Small intestine (tissue), 7 donors: ENCODE measurements around the gene FRMD4B. TPM values are rescaled to one million over a fixed set of nuclear protein-coding genes. Genes with fewer than 3 reads are reported as not detected.
A peak's percentile ranks its signal among the peaks of the same experiment; 100 is the strongest.

Source experiments
- DNase-seq, 2 donors: peaks; one replicate each; pipeline versions ENCODE4 v3.0.0 to v3.0.0-alpha.2; 2013
- FAIRE-seq: peaks from 2 replicates; lab custom pipeline; 2012; peaks lifted over from hg19 to GRCh38; lab: Jason Lieb, UNC
- H3K27ac ChIP-seq, 3 donors: one replicate each; pipeline ENCODE4 v1.5.1; 2013; ENCODE audit warnings: low read length in 2 of 3, mild to moderate bottlenecking in 2 of 3, control low read depth in 1 of 3, inconsistent platforms in 1 of 3, low read depth in 1 of 3, moderate library complexity in 1 of 3
- H3K27me3 ChIP-seq, 3 donors: one replicate each; pipeline ENCODE4 v1.6.1; 2013; ENCODE audit warnings: low read length in 3 of 3, inconsistent platforms in 1 of 3; ENCODE audit not compliant: control insufficient read depth in 3 of 3, insufficient read depth in 3 of 3
- H3K36me3 ChIP-seq, 3 donors: one replicate each; pipeline ENCODE4 v1.6.1; 2013; ENCODE audit warnings: low read length in 3 of 3, inconsistent platforms in 1 of 3, low read depth in 1 of 3, mild to moderate bottlenecking in 1 of 3, moderate library complexity in 1 of 3; ENCODE audit not compliant: control insufficient read depth in 3 of 3, insufficient read depth in 2 of 3
- H3K4me1 ChIP-seq, 3 donors: one replicate each; pipeline ENCODE4 v1.6.1; 2013; ENCODE audit warnings: low read length in 2 of 3, inconsistent platforms in 1 of 3, low read depth in 1 of 3, mild to moderate bottlenecking in 1 of 3, moderate library complexity in 1 of 3; ENCODE audit not compliant: control insufficient read depth in 3 of 3, insufficient read depth in 2 of 3
- H3K4me3 ChIP-seq, 3 donors: one replicate each; pipeline ENCODE4 v1.5.1; 2013; ENCODE audit warnings: low read length in 3 of 3, control low read depth in 1 of 3, inconsistent platforms in 1 of 3, low read depth in 1 of 3, mild to moderate bottlenecking in 1 of 3, moderate library complexity in 1 of 3
- H3K9me3 ChIP-seq, 2 donors: one replicate each; pipeline ENCODE4 v1.6.1; 2013; ENCODE audit warnings: low read depth in 1 of 2, low read length in 1 of 2; ENCODE audit not compliant: control insufficient read depth in 2 of 2, insufficient read depth in 1 of 2
- WGBS, 3 donors: extraction: QIAGEN DNeasy Blood & Tissue Kit; methylation state at CpG; one replicate each; pipeline ENCODE4 v1.1.7; 2013; 5-methylcytosine and 5-hydroxymethylcytosine counted together
- polyA plus RNA-seq, 4 donors: library from polyadenylated mRNA; stranded (reverse) in 3 of 4; unstranded in 1 of 4; fragments of 200-250 nt in 3 of 4; fragments of 120-200 nt in 1 of 4; gene quantifications; one replicate each; pipeline versions ENCODE4 v1.2.1 to v1.2.3, GENCODE V29; 2013
- donor health status: healthy with polysubstance abuse.
- donor health status: control.
- donor health status: control.
- donor health status: Bipolar disorder and iron deficiency.
- donor health status: healthy.

FRMD4B gene
- polyA plus RNA-seq, 4 donors = 5.6 to 16.3 (median 8.4) TPM

- Histone ChIP-seq H3K4me1 (no peaks in the 10 kb centered on the region), H3K4me3 (no peak overlapping the region), H3K27me3 (no peaks in the 10 kb centered on the region), H3K27ac (peak overlapping the region in 1 of 3 donors; percentile 17), H3K9me3 (no peaks in the 10 kb centered on the region), H3K36me3 (no peaks in the 10 kb centered on the region)
- WGBS, 3 donors = 91 to 97% (median 96%) methylated on average over 9 of the region's 9 CpGs
- DNase-seq = no peak
- FAIRE-seq = no peak
Measured at GRCh38 chr3:69321301-69322157, 64.4 kb downstream of the FRMD4B start.

GRCh38 chr3:69320871-69321271, 65.0 kb downstream of the FRMD4B start:
- DNase-seq = no peak
- no peaks in the 10 kb centered on the region for H3K9me3 ChIP-seq
- FAIRE-seq = no peak
- H3K27ac ChIP-seq = peak overlapping the region in 2 of 3 donors; percentile 13 to 59
- no peaks in the 10 kb centered on the region for H3K36me3 ChIP-seq
- 57 to 93% (median 73%) methylated on average over 4 of the region's 4 CpGs for WGBS, 3 donors
- H3K4me3 ChIP-seq = no peak overlapping the region
- H3K27me3 ChIP-seq = no peaks in the 10 kb centered on the region
- no peaks in the 10 kb centered on the region for H3K4me1 ChIP-seq

GRCh38 chr3:69319652-69320051, 66.2 kb downstream of the FRMD4B start:
- no peaks in the 10 kb centered on the region for H3K27me3 ChIP-seq
- FAIRE-seq (no peak), DNase-seq (no peak)
- H3K4me3 ChIP-seq = no peak overlapping the region
- WGBS, 3 donors = 73 to 95% (median 77%) methylated on average over 4 of the region's 4 CpGs
- H3K36me3 ChIP-seq = no peaks in the 10 kb centered on the region
- no peak overlapping the region for H3K27ac ChIP-seq
- H3K4me1 ChIP-seq = no peaks in the 10 kb centered on the region
- no peaks in the 10 kb centered on the region for H3K9me3 ChIP-seq

GRCh38 chr3:69318410-69318809, 67.5 kb downstream of the FRMD4B start:
- WGBS, 3 donors = 94 to 98% (median 98%) methylated on average over 5 of the region's 5 CpGs
- no peak overlapping the region for H3K4me3 ChIP-seq
- FAIRE-seq = no peak

GRCh38 chr3:69313251-69313650, 72.6 kb downstream of the FRMD4B start:
- DNase-seq = peak in 1 of 2 donors; percentile 59
- no peak for FAIRE-seq
- 26 to 61% (median 37%) methylated on average over 4 of the region's 4 CpGs for WGBS, 3 donors

More at GRCh38 chr3:69318410-69318809, 67.5 kb downstream of the FRMD4B start:
- H3K27ac ChIP-seq = no peak overlapping the region
- no peak for DNase-seq
- H3K36me3 ChIP-seq = no peaks in the 10 kb centered on the region
- no peaks in the 10 kb centered on the region for H3K9me3 ChIP-seq
- no peaks in the 10 kb centered on the region for H3K4me1 ChIP-seq
- no peaks in the 10 kb centered on the region for H3K27me3 ChIP-seq

GRCh38 chr3:69309814-69310213, 76.1 kb downstream of the FRMD4B start:
- peaks cover 0 to 6% of the 10 kb centered on the region in 2 donors for H3K9me3 ChIP-seq
- no peak overlapping the region for H3K27ac ChIP-seq
- no peaks in the 10 kb centered on the region for H3K4me1 ChIP-seq
- no peak overlapping the region for H3K4me3 ChIP-seq
- 67 to 78% (median 72%) methylated on average over 3 of the region's 3 CpGs for WGBS, 3 donors
- no peaks in the 10 kb centered on the region for H3K27me3 ChIP-seq
- DNase-seq (peak in 1 of 2 donors; percentile 18), FAIRE-seq (no peak)
- H3K36me3 ChIP-seq = no peaks in the 10 kb centered on the region

More at GRCh38 chr3:69313251-69313650, 72.6 kb downstream of the FRMD4B start:
- H3K27ac ChIP-seq = no peak overlapping the region
- H3K9me3 ChIP-seq = peaks cover 0 to 5% of the 10 kb centered on the region in 2 donors
- H3K36me3 ChIP-seq = no peaks in the 10 kb centered on the region
- no peaks in the 10 kb centered on the region for H3K4me1 ChIP-seq
- H3K27me3 ChIP-seq = no peaks in the 10 kb centered on the region
- H3K4me3 ChIP-seq = no peak overlapping the region

- FAIRE-seq = no peak
- Histone ChIP-seq H3K4me3 (no peak overlapping the region), H3K4me1 (no peaks in the 10 kb centered on the region), H3K27ac (no peak overlapping the region), H3K36me3 (no peaks in the 10 kb centered on the region), H3K9me3 (peaks cover 0 to 6% of the 10 kb centered on the region in 2 donors), H3K27me3 (no peaks in the 10 kb centered on the region)
- DNase-seq = peak; percentile 84 to 85
- 34 to 42% (median 39%) methylated on average over 17 of the region's 17 CpGs for WGBS, 3 donors
Measured at GRCh38 chr3:69306239-69307185, 79.4 kb downstream of the FRMD4B start.

- Histone ChIP-seq H3K9me3 (peaks cover 0 to 6% of the 10 kb centered on the region in 2 donors), H3K4me1 (no peaks in the 10 kb centered on the region), H3K36me3 (peaks cover 0 to 2% (median 0%) of the 10 kb centered on the region in 3 donors), H3K4me3 (no peak overlapping the region), H3K27me3 (no peaks in the 10 kb centered on the region), H3K27ac (no peak overlapping the region)
- WGBS, 3 donors = 13 to 52% (median 26%) methylated on average over 2 of the region's 2 CpGs
- FAIRE-seq = no peak
- peak in 1 of 2 donors; percentile 31 for DNase-seq
Measured at GRCh38 chr3:69305011-69305410, 80.9 kb downstream of the FRMD4B start.
